ENCODE results near the gene SUMF2. TPM values are rescaled to one million over a fixed set of nuclear protein-coding genes. Genes with fewer than 3 reads are reported as not detected.

Gene SUMF2
- total and polyA plus RNA-seq, 2 of the 13 experiments (the other 11 are each of a cell fraction or from before 2014, with no cell fraction given): 48.9 to 54.4 TPM

DNA sequence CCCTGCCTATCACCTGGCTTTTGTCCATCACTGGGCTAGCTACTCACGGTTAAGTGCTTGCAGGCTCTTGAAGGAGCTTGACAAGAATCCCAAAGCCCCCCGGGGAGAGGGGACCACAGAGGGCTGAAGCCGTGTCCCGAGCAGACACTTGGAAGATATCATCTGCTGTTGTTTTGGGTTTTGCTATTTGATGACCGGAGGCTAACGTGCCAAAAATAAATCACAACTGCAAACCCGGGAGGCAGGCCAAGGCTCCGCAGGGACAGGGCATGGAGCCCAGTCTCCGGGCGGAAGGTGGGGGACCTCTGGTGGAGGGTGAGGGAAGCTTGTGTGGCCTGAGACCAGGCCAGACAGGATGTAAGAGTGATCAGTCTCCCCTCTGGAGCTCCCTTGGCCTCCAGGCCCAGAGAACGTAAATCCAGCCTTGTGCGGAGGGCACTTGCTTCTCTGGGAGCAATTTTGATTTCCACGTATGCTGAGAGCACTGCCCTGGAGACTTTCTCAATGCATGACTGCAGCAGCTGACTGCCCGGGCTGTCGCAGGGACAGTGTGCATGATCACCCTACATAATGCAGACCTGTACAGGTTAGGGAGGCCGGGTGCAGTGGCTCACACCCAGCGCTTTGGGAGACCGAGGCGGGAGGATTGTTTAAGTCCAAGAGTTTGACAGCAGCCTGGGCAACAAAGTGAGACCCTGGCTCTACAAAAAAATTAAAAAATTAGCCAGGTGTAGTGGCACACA, 28.9 kb downstream of the SUMF2 start, which contains the start of gene PHKG1:
PHKG1 (minus strand) TSS at position 164 of the 743 bp plus-strand sequence. CDS start 4,011 bp downstream, outside the sequence.
- Histone ChIP-seq H3K4me1 (ENCODE audit: insufficient read depth, low read length) (peaks cover 15% of the 10 kb centered on the region), H3K9ac (ENCODE audit: insufficient read depth, low read depth, low read length) (no peak within 1 kb of the TSS), H3K36me3 (replicated peaks in 1 of 2; ENCODE audit: control insufficient read depth in 1 of 2, insufficient read depth in 2 of 2, low read length in 2 of 2) (no peaks in the 10 kb centered on the region), H4K20me1 (ENCODE audit: insufficient read depth, low read length) (no peaks in the 10 kb centered on the region), H3K79me2 (ENCODE audit: insufficient read depth, low read length) (no peaks in the 10 kb centered on the region), H3K27me3 (ENCODE audit: control insufficient read depth in 1 of 2, insufficient read depth in 2 of 2, low read length in 2 of 2) (no peaks in the 10 kb centered on the region), H3K4me3 (replicated peaks in 1 of 3; ENCODE audit: insufficient read depth in 1 of 3, low read depth in 2 of 3, low read length in 3 of 3) (no peak within 1 kb of the TSS; a peak in 1 of 6 replicates), H3K4me2 (ENCODE audit: low read depth, low read length) (peak within 1 kb of the TSS; percentile 39), H2AFZ (ENCODE audit: low read length) (no peak within 1 kb of the TSS), H3K27ac (ENCODE audit: extremely low read length, insufficient read depth, low read length) (no peak within 1 kb of the TSS), H3K9me3 (ENCODE audit: low read length) (no peaks in the 10 kb centered on the region)
- POLR2A ChIA-PET: interaction anchor here (0.6 to 1.3 kb wide), 4 partner anchors 12 to 86 kb away, joined by 3 to 4 read pairs (median 4); partner anchors contain the start of genes CHCHD2 and SUMF2
- BruUV-seq (replicated peaks): no TSS peak
- TF ChIP-seq RAD21 (CRISPR knock-in tag; IDR thresholded peaks at IDR 0.05) (peak; percentile 62), KMT2A (CRISPR knock-in tag; IDR thresholded peaks at IDR 0.05) (no peak), ZNF572 (CRISPR knock-in tag; IDR thresholded peaks at IDR 0.05) (no peak), REPIN1 (CRISPR knock-in tag; IDR thresholded peaks at IDR 0.05; ENCODE audit: borderline replicate concordance, low read depth) (0 out of 2 replicates have a peak, but pooled peaks have one; percentile 47), STAG1 (CRISPR knock-in tag; IDR thresholded peaks at IDR 0.05) (peak; percentile 82), ETV5 (CRISPR knock-in tag; IDR thresholded peaks at IDR 0.05; ENCODE audit: borderline replicate concordance) (peak; percentile 41; the same call in 1 of the 2 replicates), GABPB1 (CRISPR knock-in tag; IDR thresholded peaks at IDR 0.05) (0 out of 2 replicates have a peak, but pooled peaks have one; percentile 27), ZFY (CRISPR knock-in tag; IDR thresholded peaks at IDR 0.05) (0 out of 2 replicates have a peak, but pooled peaks have one; percentile 20), KDM2A (CRISPR knock-in tag; IDR thresholded peaks at IDR 0.05; ENCODE audit: borderline replicate concordance, low read depth) (peak; percentile 27; the same call in 1 of the 2 replicates), HHEX (CRISPR knock-in tag; IDR thresholded peaks at IDR 0.05) (no peak), XRCC5 (optimal IDR thresholded peaks at IDR 0.05; ENCODE audit: low read length) (peak; percentile 38), RFX1 (IDR thresholded peaks at IDR 0.05) (no peak)
- TF ChIP-seq, protein P1, sequence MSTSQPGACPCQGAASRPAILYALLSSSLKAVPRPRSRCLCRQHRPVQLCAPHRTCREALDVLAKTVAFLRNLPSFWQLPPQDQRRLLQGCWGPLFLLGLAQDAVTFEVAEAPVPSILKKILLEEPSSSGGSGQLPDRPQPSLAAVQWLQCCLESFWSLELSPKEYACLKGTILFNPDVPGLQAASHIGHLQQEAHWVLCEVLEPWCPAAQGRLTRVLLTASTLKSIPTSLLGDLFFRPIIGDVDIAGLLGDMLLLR (CRISPR knock-in tag; IDR thresholded peaks at IDR 0.05): no peak
- TF ChIP-seq, protein P2, sequence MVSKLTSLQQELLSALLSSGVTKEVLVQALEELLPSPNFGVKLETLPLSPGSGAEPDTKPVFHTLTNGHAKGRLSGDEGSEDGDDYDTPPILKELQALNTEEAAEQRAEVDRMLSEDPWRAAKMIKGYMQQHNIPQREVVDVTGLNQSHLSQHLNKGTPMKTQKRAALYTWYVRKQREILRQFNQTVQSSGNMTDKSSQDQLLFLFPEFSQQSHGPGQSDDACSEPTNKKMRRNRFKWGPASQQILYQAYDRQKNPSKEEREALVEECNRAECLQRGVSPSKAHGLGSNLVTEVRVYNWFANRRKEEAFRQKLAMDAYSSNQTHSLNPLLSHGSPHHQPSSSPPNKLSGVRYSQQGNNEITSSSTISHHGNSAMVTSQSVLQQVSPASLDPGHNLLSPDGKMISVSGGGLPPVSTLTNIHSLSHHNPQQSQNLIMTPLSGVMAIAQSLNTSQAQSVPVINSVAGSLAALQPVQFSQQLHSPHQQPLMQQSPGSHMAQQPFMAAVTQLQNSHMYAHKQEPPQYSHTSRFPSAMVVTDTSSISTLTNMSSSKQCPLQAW (CRISPR knock-in tag; IDR thresholded peaks at IDR 0.05): 0 out of 2 replicates have a peak, but pooled peaks have one; percentile 29
- TF ChIP-seq, protein P3, sequence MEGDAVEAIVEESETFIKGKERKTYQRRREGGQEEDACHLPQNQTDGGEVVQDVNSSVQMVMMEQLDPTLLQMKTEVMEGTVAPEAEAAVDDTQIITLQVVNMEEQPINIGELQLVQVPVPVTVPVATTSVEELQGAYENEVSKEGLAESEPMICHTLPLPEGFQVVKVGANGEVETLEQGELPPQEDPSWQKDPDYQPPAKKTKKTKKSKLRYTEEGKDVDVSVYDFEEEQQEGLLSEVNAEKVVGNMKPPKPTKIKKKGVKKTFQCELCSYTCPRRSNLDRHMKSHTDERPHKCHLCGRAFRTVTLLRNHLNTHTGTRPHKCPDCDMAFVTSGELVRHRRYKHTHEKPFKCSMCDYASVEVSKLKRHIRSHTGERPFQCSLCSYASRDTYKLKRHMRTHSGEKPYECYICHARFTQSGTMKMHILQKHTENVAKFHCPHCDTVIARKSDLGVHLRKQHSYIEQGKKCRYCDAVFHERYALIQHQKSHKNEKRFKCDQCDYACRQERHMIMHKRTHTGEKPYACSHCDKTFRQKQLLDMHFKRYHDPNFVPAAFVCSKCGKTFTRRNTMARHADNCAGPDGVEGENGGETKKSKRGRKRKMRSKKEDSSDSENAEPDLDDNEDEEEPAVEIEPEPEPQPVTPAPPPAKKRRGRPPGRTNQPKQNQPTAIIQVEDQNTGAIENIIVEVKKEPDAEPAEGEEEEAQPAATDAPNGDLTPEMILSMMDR (CRISPR knock-in tag; IDR thresholded peaks at IDR 0.05): peak; percentile 77
- TF ChIP-seq, protein P4, sequence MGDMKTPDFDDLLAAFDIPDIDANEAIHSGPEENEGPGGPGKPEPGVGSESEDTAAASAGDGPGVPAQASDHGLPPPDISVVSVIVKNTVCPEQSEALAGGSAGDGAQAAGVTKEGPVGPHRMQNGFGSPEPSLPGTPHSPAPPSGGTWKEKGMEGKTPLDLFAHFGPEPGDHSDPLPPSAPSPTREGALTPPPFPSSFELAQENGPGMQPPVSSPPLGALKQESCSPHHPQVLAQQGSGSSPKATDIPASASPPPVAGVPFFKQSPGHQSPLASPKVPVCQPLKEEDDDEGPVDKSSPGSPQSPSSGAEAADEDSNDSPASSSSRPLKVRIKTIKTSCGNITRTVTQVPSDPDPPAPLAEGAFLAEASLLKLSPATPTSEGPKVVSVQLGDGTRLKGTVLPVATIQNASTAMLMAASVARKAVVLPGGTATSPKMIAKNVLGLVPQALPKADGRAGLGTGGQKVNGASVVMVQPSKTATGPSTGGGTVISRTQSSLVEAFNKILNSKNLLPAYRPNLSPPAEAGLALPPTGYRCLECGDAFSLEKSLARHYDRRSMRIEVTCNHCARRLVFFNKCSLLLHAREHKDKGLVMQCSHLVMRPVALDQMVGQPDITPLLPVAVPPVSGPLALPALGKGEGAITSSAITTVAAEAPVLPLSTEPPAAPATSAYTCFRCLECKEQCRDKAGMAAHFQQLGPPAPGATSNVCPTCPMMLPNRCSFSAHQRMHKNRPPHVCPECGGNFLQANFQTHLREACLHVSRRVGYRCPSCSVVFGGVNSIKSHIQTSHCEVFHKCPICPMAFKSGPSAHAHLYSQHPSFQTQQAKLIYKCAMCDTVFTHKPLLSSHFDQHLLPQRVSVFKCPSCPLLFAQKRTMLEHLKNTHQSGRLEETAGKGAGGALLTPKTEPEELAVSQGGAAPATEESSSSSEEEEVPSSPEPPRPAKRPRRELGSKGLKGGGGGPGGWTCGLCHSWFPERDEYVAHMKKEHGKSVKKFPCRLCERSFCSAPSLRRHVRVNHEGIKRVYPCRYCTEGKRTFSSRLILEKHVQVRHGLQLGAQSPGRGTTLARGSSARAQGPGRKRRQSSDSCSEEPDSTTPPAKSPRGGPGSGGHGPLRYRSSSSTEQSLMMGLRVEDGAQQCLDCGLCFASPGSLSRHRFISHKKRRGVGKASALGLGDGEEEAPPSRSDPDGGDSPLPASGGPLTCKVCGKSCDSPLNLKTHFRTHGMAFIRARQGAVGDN (CRISPR knock-in tag; IDR thresholded peaks at IDR 0.05): peak; percentile 35; the same call in 1 of the 2 replicates
- FAIRE-seq (peak; percentile 40), DNase-seq (ENCODE audit: low spot score) (peak; percentile 33), ATAC-seq (peak; percentile 96)
- intact Hi-C loops (cut with micrococcal nuclease; ENCODE audit: unreplicated experiment): loop anchor here (1.0 kb wide), 1 partner anchor 452 kb away; no protein-coding TSS in a partner anchor
- 32% methylated on average over 15 of the region's 19 CpGs for WGBS (ENCODE audit: low lambda C conversion rate)
- CTCF ChIA-PET (ENCODE audit: low intra/inter-chr PET ratio, low total read pairs): interaction anchor here (1.5 kb wide), 1 partner anchor 452 kb away, joined by 6 read pairs; no protein-coding TSS in a partner anchor
- in situ Hi-C loops (cut with HindIII; ENCODE audit: extremely low pct_ligation_motif_present, low pct_unique_long_range_greater_than_20kb): loop anchor here (25.0 kb wide), 1 partner anchor 331 kb away; no protein-coding TSS in a partner anchor

Data from HepG2 (cell line).